Prostate gland (tissue), 2 donors: ENCODE data around the gene TOMM22.

Source experiments
- CTCF ChIP-seq, 4 experiments: fragments of 200-600 bp in 2 of 4; fragments of 450-650 bp in 2 of 4; sonication (generic) in 2 of 4; IDR thresholded peaks; 1 replicate in 3 of 4; 2 replicates in 1 of 4; pipeline ENCODE4 v1.5.1; 2016 to 2019; ENCODE audit warnings: antibody characterized with exemption in 4 of 4, mild to moderate bottlenecking in 2 of 4, moderate library complexity in 2 of 4
- POLR2A ChIP-seq: fragments of 450-650 bp; IDR thresholded peaks from one replicate; pipeline ENCODE4 v1.6.1; 2016; ENCODE audit warnings: antibody characterized with exemption, mild to moderate bottlenecking
- POLR2AphosphoS5 ChIP-seq: sonication (generic); formaldehyde crosslinking; IDR thresholded peaks from one replicate; pipeline ENCODE4 v1.6.1; 2017; ENCODE audit warnings: antibody characterized with exemption

- TF ChIP-seq POLR2AphosphoS5 = no peak
- TF ChIP-seq CTCF (IDR thresholded peaks at IDR 0.05) = no peak
- TF ChIP-seq POLR2A = no peak
Measured at GRCh38 chr22:38712486-38713207, 30.9 kb downstream of the TOMM22 start.
